SKM-1 treated with dmso at 0.1 percent for 144 hours (cell line): ENCODE results near the gene SLC22A15.

Source experiments
- DNase-seq: peaks from one replicate; lab custom pipeline; 2025; ENCODE audit not compliant: unreplicated experiment; lab: John Stamatoyannopoulos, UW

The SLC22A15 gene

GRCh38 chr1:116099379-116099778, 123.1 kb downstream of the SLC22A15 start:
- DNase-seq, result no peak

GRCh38 chr1:116099919-116100318, 123.6 kb downstream of the SLC22A15 start:
- no peak for DNase-seq

GRCh38 chr1:116104667-116105066, 128.4 kb downstream of the SLC22A15 start:
- no peak for DNase-seq

- DNase-seq, result no peak
Measured at GRCh38 chr1:116105996-116106395, 129.7 kb downstream of the SLC22A15 start.

GRCh38 chr1:116106646-116107045, 130.3 kb downstream of the SLC22A15 start:
- DNase-seq, result no peak

- DNase-seq, result no peak
Measured at GRCh38 chr1:116107371-116107770, 131.1 kb downstream of the SLC22A15 start.

GRCh38 chr1:116110567-116111523, 134.5 kb downstream of the SLC22A15 start, which contains the start of gene MAB21L3:
Gene MAB21L3 (plus strand): TSS chr1:116111399. CDS start chr1:116112616, 1,217 bp downstream.
- peak; percentile 39 for DNase-seq

GRCh38 chr1:116111524-116112021, 135.3 kb downstream of the SLC22A15 start:
- DNase-seq, result no peak

GRCh38 chr1:116112388-116113140, 136.3 kb downstream of the SLC22A15 start:
- DNase-seq, result no peak

- no peak for DNase-seq
Measured at GRCh38 chr1:116113615-116114014, 137.3 kb downstream of the SLC22A15 start.

- no peak for DNase-seq
Measured at GRCh38 chr1:116115476-116116439, 139.4 kb downstream of the SLC22A15 start.

- no peak for DNase-seq
Measured at GRCh38 chr1:116118471-116118870, 142.2 kb downstream of the SLC22A15 start.
